Measurements from ENCODE around the gene OSBPL1A. TPM values are rescaled to one million over a fixed set of nuclear protein-coding genes. Genes with fewer than 3 reads are reported as not detected.

The OSBPL1A gene
- total RNA-seq, 1 experiment from 2014 or later, result 37.4 TPM

DNA sequence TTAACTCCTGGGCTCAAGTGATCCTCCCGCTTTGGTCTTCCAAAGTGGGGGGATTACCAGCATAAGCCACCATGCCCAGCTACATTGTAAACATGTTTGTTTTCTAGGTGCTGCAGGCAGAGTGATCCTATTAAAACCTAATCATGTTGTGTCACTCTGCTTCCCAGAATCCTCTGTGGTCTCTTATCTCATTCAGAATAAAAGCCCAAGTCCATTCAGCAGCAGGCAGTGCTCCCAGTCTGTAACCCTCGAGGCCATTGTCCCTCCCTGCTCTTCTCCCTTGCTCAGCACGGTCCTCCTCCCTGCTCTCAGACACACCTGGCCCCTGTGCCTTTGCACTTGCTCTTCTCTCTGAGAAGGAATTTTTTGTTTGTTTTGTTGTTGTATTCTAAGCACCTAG, 269.9 kb downstream of the OSBPL1A start:
- no peaks in the 10 kb centered on the region for H3K9me2 ChIP-seq (ENCODE audit: insufficient read depth)
- H3K79me2 ChIP-seq (ENCODE audit: low read depth), result no peaks in the 10 kb centered on the region
- H2AFZ ChIP-seq, result no peak overlapping the region
- H3F3A ChIP-seq (ENCODE audit: insufficient read depth, low read depth), result no peaks in the 10 kb centered on the region
- no peak for TF ChIP-seq CTCF (conservative IDR thresholded peaks at IDR 0.05)
- no peak overlapping the region for H3K4me2 ChIP-seq
- ChIA-PET POLR2A (ENCODE audit: unreplicated experiment) (interaction anchor here (0.7 kb wide), 1 partner anchor 305 kb away, joined by 4 read pairs; no protein-coding TSS in a partner anchor), CTCF (no interaction called here)
- no peaks in the 10 kb centered on the region for H3K4me1 ChIP-seq (replicated peaks; ENCODE audit: insufficient read depth)
- DNase-seq, result no peak
- intact Hi-C loops (cut with micrococcal nuclease; ENCODE audit: unreplicated experiment), result no loop called here
- no peaks in the 10 kb centered on the region for H3K9me3 ChIP-seq (ENCODE audit: insufficient read depth, low read depth)
- H3K27ac ChIP-seq, result no peak overlapping the region
- H3K4me3 ChIP-seq, result no peak overlapping the region
- no peaks in the 10 kb centered on the region for H4K20me1 ChIP-seq (ENCODE audit: insufficient read depth)
- H3K27me3 ChIP-seq (ENCODE audit: insufficient read depth, low read depth), result no peaks in the 10 kb centered on the region
- BruUV-seq (replicated peaks), result no TSS peak
- no peaks in the 10 kb centered on the region for H3K36me3 ChIP-seq (ENCODE audit: low read depth)

DNA sequence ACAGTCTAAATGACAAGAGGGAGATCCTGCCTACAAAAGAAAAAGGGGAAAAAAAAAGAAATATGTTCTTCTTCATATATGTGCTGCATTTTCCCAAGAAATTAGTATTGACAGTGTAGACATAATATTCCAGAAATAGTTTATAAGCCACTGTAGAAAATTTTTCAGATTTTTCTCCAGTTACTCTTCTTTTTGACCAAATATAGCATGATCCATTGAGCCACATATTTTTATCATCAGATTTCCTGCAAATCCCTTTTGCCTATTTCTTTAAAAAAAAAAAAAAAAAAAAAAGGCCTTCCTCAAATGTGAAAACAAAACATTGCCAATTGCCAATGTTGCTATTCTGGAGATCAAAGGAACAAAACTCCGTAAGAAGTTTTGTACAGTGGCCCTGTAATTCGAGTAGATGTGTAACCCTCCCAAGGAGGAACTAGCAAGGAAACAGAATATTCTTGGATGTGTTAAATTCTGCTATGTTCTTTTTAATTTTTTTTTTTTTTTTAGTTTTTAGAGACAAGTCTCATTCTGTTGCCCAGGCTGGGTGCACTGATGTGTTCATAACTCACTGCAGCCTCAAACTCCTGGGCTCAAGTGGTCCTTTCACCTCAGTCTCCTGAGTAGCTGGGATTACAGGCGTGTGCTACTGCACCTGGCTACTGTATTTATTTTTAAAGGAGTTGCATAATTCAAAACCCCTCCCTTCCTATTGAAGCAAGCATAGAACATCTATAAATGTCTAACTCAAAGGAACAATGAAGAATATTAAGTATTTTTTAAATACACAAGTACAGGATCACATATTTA, 271.3 kb downstream of the OSBPL1A start:
- ChIA-PET CTCF (no interaction called here), POLR2A (ENCODE audit: unreplicated experiment) (no interaction called here)
- no peaks in the 10 kb centered on the region for H4K20me1 ChIP-seq (ENCODE audit: insufficient read depth)
- H3K79me2 ChIP-seq (ENCODE audit: low read depth), result no peaks in the 10 kb centered on the region
- TF ChIP-seq CTCF (conservative IDR thresholded peaks at IDR 0.05) (no peak), EZH2 (IDR thresholded peaks at IDR 0.05; ENCODE audit: low read depth) (no peak)
- no peak overlapping the region for H2AFZ ChIP-seq
- H3K27me3 ChIP-seq (ENCODE audit: insufficient read depth, low read depth), result no peaks in the 10 kb centered on the region
- no TSS peak for BruUV-seq (replicated peaks)
- no peak overlapping the region for H3K4me3 ChIP-seq
- H3K9me2 ChIP-seq (ENCODE audit: insufficient read depth), result no peaks in the 10 kb centered on the region
- no peaks in the 10 kb centered on the region for H3K4me1 ChIP-seq (replicated peaks; ENCODE audit: insufficient read depth)
- no peak overlapping the region for H3K27ac ChIP-seq
- no peak for DNase-seq
- H3K4me2 ChIP-seq, result no peak overlapping the region
- no peaks in the 10 kb centered on the region for H3K9me3 ChIP-seq (ENCODE audit: insufficient read depth, low read depth)
- H3K36me3 ChIP-seq (ENCODE audit: low read depth), result no peaks in the 10 kb centered on the region
- H3F3A ChIP-seq (ENCODE audit: insufficient read depth, low read depth), result no peaks in the 10 kb centered on the region
- intact Hi-C loops (cut with micrococcal nuclease; ENCODE audit: unreplicated experiment), result no loop called here

DNA sequence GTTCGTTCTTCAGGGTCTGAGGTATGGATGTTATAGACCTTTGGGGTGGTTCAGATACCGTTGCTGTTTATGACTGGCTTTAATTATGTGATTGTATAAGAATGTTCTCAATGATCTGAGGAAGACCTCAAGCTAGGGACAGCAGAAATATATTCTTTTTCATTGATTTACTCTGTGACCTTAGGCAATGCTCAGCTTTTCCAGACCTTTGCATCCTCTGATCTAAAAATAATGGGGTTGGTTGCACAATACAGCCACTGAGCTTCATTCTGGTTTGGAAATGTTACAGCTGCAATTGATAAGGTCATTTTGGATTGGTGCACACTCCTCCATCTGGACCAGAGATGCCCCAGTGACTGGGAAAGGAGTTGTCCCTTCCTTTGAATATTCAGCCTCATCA, 276.0 kb downstream of the OSBPL1A start:
- H3K27me3 ChIP-seq (ENCODE audit: insufficient read depth, low read depth), result no peaks in the 10 kb centered on the region
- DNase-seq, result no peak
- no peaks in the 10 kb centered on the region for H3K4me1 ChIP-seq (replicated peaks; ENCODE audit: insufficient read depth)
- H3K27ac ChIP-seq, result no peak overlapping the region
- no peak overlapping the region for H3K4me2 ChIP-seq
- no peak overlapping the region for H3K4me3 ChIP-seq
- no peaks in the 10 kb centered on the region for H3K36me3 ChIP-seq (ENCODE audit: low read depth)
- ChIA-PET CTCF (interaction anchor here (0.6 kb wide), 1 partner anchor 293 kb away, joined by 3 read pairs; no protein-coding TSS in a partner anchor), POLR2A (ENCODE audit: unreplicated experiment) (no interaction called here)
- no peak for TF ChIP-seq EZH2 (IDR thresholded peaks at IDR 0.05; ENCODE audit: low read depth)
- no peak for TF ChIP-seq CTCF (conservative IDR thresholded peaks at IDR 0.05)
- H3F3A ChIP-seq (ENCODE audit: insufficient read depth, low read depth), result 0 out of 2 replicates have a peak, but pooled peaks cover 3% of the 10 kb centered on the region
- no peaks in the 10 kb centered on the region for H3K79me2 ChIP-seq (ENCODE audit: low read depth)
- intact Hi-C loops (cut with micrococcal nuclease; ENCODE audit: unreplicated experiment), result no loop called here
- H3K9me2 ChIP-seq (ENCODE audit: insufficient read depth), result no peaks in the 10 kb centered on the region
- H2AFZ ChIP-seq, result no peak overlapping the region
- no peaks in the 10 kb centered on the region for H3K9me3 ChIP-seq (ENCODE audit: insufficient read depth, low read depth)
- H4K20me1 ChIP-seq (ENCODE audit: insufficient read depth), result no peaks in the 10 kb centered on the region
- BruUV-seq (replicated peaks), result no TSS peak

Data from PC-9 (cell line).